HFF-Myc (cell line): ENCODE measurements around the gene PLCD4.

Experiments used
- DNase-seq: peaks from one replicate; pipeline ENCODE4 v3.0.0-alpha.2; 2011; ENCODE audit warnings: low read depth; ENCODE audit errors: extremely low read depth
- H3K4me3 ChIP-seq: replicated peaks from 2 replicates; pipeline ENCODE4 v1.5.1; 2011; ENCODE audit warnings: low read depth, mild to moderate bottlenecking, control low read depth, low read length
- TF ChIP-seq, protein P1 (sequence below): IDR thresholded peaks from 2 replicates; pipeline ENCODE4 v1.5.1; 2012; ENCODE audit warnings: mild to moderate bottlenecking, low read depth, low read length, control low read depth; ENCODE audit errors: missing control alignments

PLCD4 gene

DNA sequence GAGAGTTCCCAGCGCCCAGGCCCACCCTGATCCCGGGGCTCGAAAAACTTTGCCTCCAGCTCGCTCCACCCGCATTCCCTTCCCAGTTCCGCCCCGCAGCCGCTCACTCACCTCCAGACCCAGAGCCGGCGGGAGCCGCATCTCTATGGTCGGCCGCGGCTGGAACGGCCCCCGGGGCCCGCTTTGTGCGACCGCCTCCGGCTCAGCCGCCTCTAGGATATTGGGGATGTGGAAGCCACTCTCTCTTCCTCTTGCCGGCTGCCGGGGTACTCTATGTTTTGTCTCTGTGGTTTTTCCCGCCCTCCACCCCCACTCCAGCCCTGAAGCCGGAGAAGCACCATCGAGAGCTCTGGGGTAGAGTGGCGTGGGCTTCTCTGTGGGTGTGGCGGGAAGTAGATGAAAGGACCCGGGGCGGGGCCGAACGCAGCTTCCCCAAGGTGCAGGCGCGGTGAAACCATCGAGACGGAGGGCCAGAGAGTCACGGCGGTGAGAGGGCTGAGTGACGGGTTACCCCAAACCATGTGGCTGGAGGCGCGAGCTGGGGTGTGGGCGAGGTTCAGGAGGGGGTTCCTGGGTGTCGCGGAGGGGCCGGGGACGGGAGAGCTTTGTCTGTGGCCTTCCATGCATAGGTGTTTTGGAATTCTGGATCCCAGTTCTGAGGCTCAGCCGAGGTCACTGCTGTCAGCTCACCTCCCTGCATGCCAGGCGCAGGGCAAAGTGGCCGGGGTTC is 51.7 kb downstream of the PLCD4 start, which contains the start of the genes BCS1L and ZNF142:
BCS1L (plus strand) TSS at position 426 of the 730 bp plus-strand sequence. CDS start 1,305 bp downstream, outside the sequence.
ZNF142 (minus strand) TSS at position 366 of the 730 bp plus-strand sequence. CDS start 3,194 bp downstream, outside the sequence.
- DNase-seq: peak; percentile 68
- H3K4me3 ChIP-seq: peak within 1 kb of the TSS; percentile 78
- TF ChIP-seq, protein P1, sequence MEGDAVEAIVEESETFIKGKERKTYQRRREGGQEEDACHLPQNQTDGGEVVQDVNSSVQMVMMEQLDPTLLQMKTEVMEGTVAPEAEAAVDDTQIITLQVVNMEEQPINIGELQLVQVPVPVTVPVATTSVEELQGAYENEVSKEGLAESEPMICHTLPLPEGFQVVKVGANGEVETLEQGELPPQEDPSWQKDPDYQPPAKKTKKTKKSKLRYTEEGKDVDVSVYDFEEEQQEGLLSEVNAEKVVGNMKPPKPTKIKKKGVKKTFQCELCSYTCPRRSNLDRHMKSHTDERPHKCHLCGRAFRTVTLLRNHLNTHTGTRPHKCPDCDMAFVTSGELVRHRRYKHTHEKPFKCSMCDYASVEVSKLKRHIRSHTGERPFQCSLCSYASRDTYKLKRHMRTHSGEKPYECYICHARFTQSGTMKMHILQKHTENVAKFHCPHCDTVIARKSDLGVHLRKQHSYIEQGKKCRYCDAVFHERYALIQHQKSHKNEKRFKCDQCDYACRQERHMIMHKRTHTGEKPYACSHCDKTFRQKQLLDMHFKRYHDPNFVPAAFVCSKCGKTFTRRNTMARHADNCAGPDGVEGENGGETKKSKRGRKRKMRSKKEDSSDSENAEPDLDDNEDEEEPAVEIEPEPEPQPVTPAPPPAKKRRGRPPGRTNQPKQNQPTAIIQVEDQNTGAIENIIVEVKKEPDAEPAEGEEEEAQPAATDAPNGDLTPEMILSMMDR: no peak

DNA sequence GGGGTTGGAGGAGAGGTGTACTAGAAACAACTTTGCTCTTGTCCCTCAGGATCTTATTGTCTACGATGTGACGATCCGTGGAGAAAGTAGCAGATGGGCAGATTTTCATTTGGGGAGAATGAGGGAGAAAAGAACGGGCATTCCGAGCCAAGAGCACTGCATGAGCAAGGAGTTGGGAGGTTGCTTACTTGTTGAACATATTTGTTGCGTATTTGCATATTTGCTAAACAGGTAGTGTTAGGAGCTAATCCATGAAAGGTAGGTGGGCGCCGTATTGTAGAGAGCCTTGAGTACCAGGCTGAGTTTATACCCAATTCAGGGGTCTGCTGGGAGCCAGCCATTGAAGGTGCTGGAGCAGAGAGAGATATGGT is 52.3 kb downstream of the PLCD4 start:
- no peak for DNase-seq
- H3K4me3 ChIP-seq: peak overlapping the region; percentile 78
- TF ChIP-seq, protein P1: no peak

- no peak overlapping the region for H3K4me3 ChIP-seq
- no peak for DNase-seq
- TF ChIP-seq, protein P1: no peak
These were observed 54.7 kb downstream of the PLCD4 start for GRCh38 chr2:218662377-218662776.

GRCh38 chr2:218662827-218663226 is 55.1 kb downstream of the PLCD4 start:
- TF ChIP-seq, protein P1: no peak
- no peak for DNase-seq
- no peak overlapping the region for H3K4me3 ChIP-seq

GRCh38 chr2:218663901-218664300 is 56.2 kb downstream of the PLCD4 start:
- TF ChIP-seq, protein P1: no peak
- DNase-seq: no peak
- H3K4me3 ChIP-seq: no peak overlapping the region

GRCh38 chr2:218664653-218665052 is 57.0 kb downstream of the PLCD4 start:
- H3K4me3 ChIP-seq: no peak overlapping the region
- TF ChIP-seq, protein P1: no peak

DNA sequence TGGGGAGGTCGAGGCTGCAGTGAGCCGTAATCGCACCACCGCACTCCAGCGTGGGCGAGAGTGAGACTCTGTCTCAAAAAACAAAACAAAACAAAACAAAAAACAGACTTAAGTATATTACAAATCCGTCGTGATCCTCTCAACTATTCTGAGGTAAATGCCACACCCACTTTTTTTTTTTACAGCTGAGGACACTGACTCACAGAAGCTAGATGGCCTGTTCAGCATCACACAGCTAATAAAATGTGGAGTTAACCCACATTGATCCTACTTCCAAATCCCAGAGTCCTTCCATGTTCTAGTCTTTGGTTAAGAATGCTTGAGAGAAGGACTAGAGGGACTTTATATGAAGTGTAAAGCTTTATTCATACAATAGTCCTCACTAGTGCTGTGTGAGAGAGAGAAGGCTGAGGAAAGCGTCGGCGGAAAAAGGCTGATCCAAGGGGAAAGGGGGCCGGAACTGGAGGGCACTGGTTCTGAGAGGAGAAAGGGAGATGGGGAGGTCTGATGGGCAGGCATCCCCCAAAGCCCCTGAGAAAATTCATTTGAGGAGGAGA is 63.5 kb downstream of the PLCD4 start:
- H3K4me3 ChIP-seq: peak overlapping the region; percentile 65
- DNase-seq: no peak
- TF ChIP-seq, protein P1: no peak

More at GRCh38 chr2:218664653-218665052, 57.0 kb downstream of the PLCD4 start:
- DNase-seq: no peak
